Sigmoid colon (tissue), 7 donors: Measurements from ENCODE around the gene RAB31. TPM values are rescaled to one million over a fixed set of nuclear protein-coding genes. Genes with fewer than 3 reads are reported as not detected.

Experiments
- DNase-seq: peaks from one replicate; pipeline ENCODE4 v3.0.0-alpha.2; 2019
- H3K27ac ChIP-seq, 4 donors: fragments of 200-600 bp; sonication (generic); one replicate each; pipeline ENCODE4 v1.5.1; 2016 to 2019; ENCODE audit warnings: mild to moderate bottlenecking in 1 of 4
- H3K27me3 ChIP-seq, 3 donors: fragments of 200-600 bp; sonication (generic); one replicate each; pipeline ENCODE4 v1.5.1; 2019; ENCODE audit warnings: mild to moderate bottlenecking in 1 of 3
- H3K36me3 ChIP-seq, 4 donors: fragments of 200-600 bp; sonication (generic); one replicate each; pipeline ENCODE4 v1.5.1; 2016 to 2019
- H3K4me1 ChIP-seq, 4 donors: fragments of 200-600 bp; sonication (generic); one replicate each; pipeline ENCODE4 v1.5.1; 2017 to 2019
- H3K4me3 ChIP-seq, 4 donors: fragments of 200-600 bp; sonication (generic); one replicate each; pipeline ENCODE4 v1.5.1; 2017 to 2019; ENCODE audit warnings: mild to moderate bottlenecking in 2 of 4, moderate library complexity in 1 of 4
- H3K9me3 ChIP-seq, 4 donors: fragments of 200-600 bp in 3 of 4; sonication (generic) in 3 of 4; one replicate each; pipeline versions ENCODE4 v1.5.1 to v1.6.1; 2013 to 2019
- CTCF ChIP-seq, 4 experiments: fragments of 450-650 bp in 3 of 4; fragments of 200-600 bp in 1 of 4; IDR thresholded peaks; one replicate each; pipeline ENCODE4 v1.5.1; 2016 to 2019; ENCODE audit warnings: antibody characterized with exemption in 4 of 4, mild to moderate bottlenecking in 3 of 4, moderate library complexity in 2 of 4
- EP300 ChIP-seq, 4 donors: sonication (generic); formaldehyde crosslinking; IDR thresholded peaks; one replicate each; pipeline ENCODE4 v1.6.1; 2017; ENCODE audit warnings: antibody characterized with exemption in 4 of 4
- POLR2A ChIP-seq, 2 donors: fragments of 450-650 bp; IDR thresholded peaks; one replicate each; pipeline ENCODE4 v1.6.1; 2016; ENCODE audit warnings: antibody characterized with exemption in 2 of 2, mild to moderate bottlenecking in 2 of 2, moderate library complexity in 2 of 2
- POLR2AphosphoS5 ChIP-seq, 4 donors: sonication (generic); formaldehyde crosslinking; IDR thresholded peaks; one replicate each; pipeline ENCODE4 v1.6.1; 2017; ENCODE audit warnings: antibody characterized with exemption in 4 of 4
- WGBS, 2 donors: extraction: QIAGEN DNeasy Blood & Tissue Kit; methylation state at CpG; one replicate each; pipeline ENCODE4 v1.1.7; 2013; 5-methylcytosine and 5-hydroxymethylcytosine counted together
- intact Hi-C: fragments of 100-400 bp; cut with DNase I; formaldehyde crosslinking; loops from one replicate; pipeline ENCODE4 v1.15.1; 2023
- polyA plus RNA-seq, 3 donors: library from polyadenylated mRNA; stranded (reverse); fragments of 200-250 nt; gene quantifications; one replicate each; pipeline ENCODE4 v1.2.3, GENCODE V29; 2013
- total RNA-seq, 4 donors: library from RNA; depleted of rRNA; stranded (reverse); fragments of >200 nt; gene quantifications; one replicate each; pipeline ENCODE4 v1.1.0, GENCODE V29; 2016
- donor health status: healthy with polysubstance abuse.
- donor health status: Bipolar disorder and iron deficiency.
- donor health status: healthy.

The RAB31 gene
- total and polyA plus RNA-seq, 7 donors, result 16.2 to 74.6 (median 52.0) TPM

GRCh38 chr18:9862686-9863085, 154.6 kb downstream of the RAB31 start:
- Histone ChIP-seq H3K36me3 (peaks cover 0 to 25% (median 5%) of the 10 kb centered on the region in 4 donors), H3K4me3 (no peak overlapping the region), H3K27me3 (no peaks in the 10 kb centered on the region), H3K9me3 (peaks cover 0 to 3% (median 0%) of the 10 kb centered on the region in 4 donors), H3K4me1 (no peaks in the 10 kb centered on the region), H3K27ac (no peak overlapping the region)
- no peak for DNase-seq
- 62% methylated on average over 3 of the region's 3 CpGs for WGBS, 2 donors
- TF ChIP-seq POLR2AphosphoS5 (IDR thresholded peaks at IDR 0.05), result no peak
- intact Hi-C loops, result no loop called here

- no peak for TF ChIP-seq POLR2AphosphoS5 (IDR thresholded peaks at IDR 0.05)
- TF ChIP-seq EP300 (IDR thresholded peaks at IDR 0.05), result no peak
- Histone ChIP-seq H3K4me1 (no peaks in the 10 kb centered on the region), H3K4me3 (no peak overlapping the region), H3K36me3 (peaks cover 0 to 25% (median 5%) of the 10 kb centered on the region in 4 donors), H3K27me3 (no peaks in the 10 kb centered on the region), H3K9me3 (peaks cover 0 to 3% (median 0%) of the 10 kb centered on the region in 4 donors), H3K27ac (no peak overlapping the region)
- intact Hi-C loops, result no loop called here
- 49 to 90% methylated on average over 2 of the region's 2 CpGs for WGBS, 2 donors
- no peak for DNase-seq
Measured at GRCh38 chr18:9863282-9863681, 155.2 kb downstream of the RAB31 start.

GRCh38 chr18:9865764-9866490, 157.8 kb downstream of the RAB31 start:
- 94 to 96% methylated on average over 7 of the region's 7 CpGs for WGBS, 2 donors
- Histone ChIP-seq H3K4me3 (no peak overlapping the region), H3K27me3 (no peaks in the 10 kb centered on the region), H3K4me1 (peaks cover 0 to 20% (median 9%) of the 10 kb centered on the region in 4 donors), H3K9me3 (peaks cover 0 to 3% (median 0%) of the 10 kb centered on the region in 4 donors), H3K36me3 (peaks cover 0 to 9% (median 4%) of the 10 kb centered on the region in 4 donors), H3K27ac (no peak overlapping the region)
- no peak for DNase-seq
- TF ChIP-seq POLR2A (IDR thresholded peaks at IDR 0.05), result no peak
- TF ChIP-seq EP300 (IDR thresholded peaks at IDR 0.05), result no peak
- TF ChIP-seq CTCF (IDR thresholded peaks at IDR 0.05), result no peak
- TF ChIP-seq POLR2AphosphoS5 (IDR thresholded peaks at IDR 0.05), result no peak
- intact Hi-C loops, result no loop called here

GRCh38 chr18:9866627-9867026, 158.5 kb downstream of the RAB31 start:
- no peak overlapping the region for H3K4me3 ChIP-seq
- H3K27me3 ChIP-seq, result no peaks in the 10 kb centered on the region
- peaks cover 0 to 9% (median 3%) of the 10 kb centered on the region in 4 donors for H3K36me3 ChIP-seq
- intact Hi-C loops, result no loop called here
- H3K9me3 ChIP-seq, result peaks cover 0 to 3% (median 0%) of the 10 kb centered on the region in 4 donors
- TF ChIP-seq EP300 (IDR thresholded peaks at IDR 0.05) (no peak), POLR2A (IDR thresholded peaks at IDR 0.05) (no peak), POLR2AphosphoS5 (IDR thresholded peaks at IDR 0.05) (no peak)
- DNase-seq, result no peak
- 91 to 96% methylated on average over 3 of the region's 3 CpGs for WGBS, 2 donors
- H3K4me1 ChIP-seq, result peaks cover 0 to 20% (median 9%) of the 10 kb centered on the region in 4 donors
- H3K27ac ChIP-seq, result no peak overlapping the region

GRCh38 chr18:9867071-9867594, 159.0 kb downstream of the RAB31 start:
- Histone ChIP-seq H3K27ac (no peak overlapping the region), H3K9me3 (peaks cover 0 to 3% (median 0%) of the 10 kb centered on the region in 4 donors), H3K4me3 (no peak overlapping the region), H3K4me1 (peaks cover 0 to 20% (median 9%) of the 10 kb centered on the region in 4 donors), H3K27me3 (no peaks in the 10 kb centered on the region), H3K36me3 (peaks cover 0 to 8% (median 3%) of the 10 kb centered on the region in 4 donors)
- intact Hi-C loops, result no loop called here
- TF ChIP-seq EP300 (IDR thresholded peaks at IDR 0.05), result no peak
- TF ChIP-seq CTCF (IDR thresholded peaks at IDR 0.05), result no peak
- no peak for TF ChIP-seq POLR2AphosphoS5 (IDR thresholded peaks at IDR 0.05)
- no peak for TF ChIP-seq POLR2A (IDR thresholded peaks at IDR 0.05)
- WGBS, 2 donors, result 78 to 88% methylated on average over 4 of the region's 4 CpGs
- DNase-seq, result no peak
